Measurements from ENCODE around the gene CRACR2A.

DNA sequence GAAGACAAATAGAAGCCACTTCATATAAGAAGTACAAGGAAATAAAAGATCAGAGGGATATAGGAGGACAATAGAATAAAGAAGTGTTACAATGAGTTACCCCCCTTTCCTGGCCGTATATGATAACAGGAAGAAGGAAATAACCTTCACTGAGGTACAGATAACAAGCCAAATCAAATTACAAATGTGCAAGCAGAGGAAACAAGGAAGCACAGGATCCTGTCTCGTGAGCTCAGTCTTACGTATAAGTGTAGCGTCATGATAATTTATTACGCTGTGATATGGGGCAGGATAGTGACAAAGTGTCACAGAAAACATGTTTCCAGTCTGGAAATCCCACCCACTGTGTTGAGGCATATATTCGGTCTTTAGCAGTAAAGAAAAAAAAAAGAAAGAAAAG is 26.5 kb downstream of the CRACR2A start:
- TF ChIP-seq CTCF (conservative IDR thresholded peaks at IDR 0.05; ENCODE audit: low read depth, low read length): no peak
- TF ChIP-seq MAFK (IDR thresholded peaks at IDR 0.05; ENCODE audit: low read depth, low read length): no peak
- no peak for TF ChIP-seq CEBPB (IDR thresholded peaks at IDR 0.05; ENCODE audit: low read depth, low read length)
- no peak for TF ChIP-seq MXI1 (IDR thresholded peaks at IDR 0.05; ENCODE audit: borderline replicate concordance, low read depth, low read length)
- no peak for TF ChIP-seq POLR2A (IDR thresholded peaks at IDR 0.05; ENCODE audit: low read depth, low read length)

Data from IMR-90 (cell line).